Body of pancreas (tissue), 4 donors: Measurements from ENCODE around the gene NUP210L.

Experiments used
- CTCF ChIP-seq, 7 experiments: fragments of 450-650 bp in 4 of 7; fragments of 200-600 bp in 3 of 7; sonication (generic) in 3 of 7; IDR thresholded peaks; one replicate each; pipeline ENCODE4 v1.5.1; 2016 to 2019; ENCODE audit warnings: antibody characterized with exemption in 7 of 7
- POLR2A ChIP-seq, 3 donors: fragments of 450-650 bp; IDR thresholded peaks; one replicate each; pipeline ENCODE4 v1.6.1; 2016; ENCODE audit warnings: antibody characterized with exemption in 3 of 3, mild to moderate bottlenecking in 2 of 3

GRCh38 chr1:153991151-153991630 is 163.7 kb downstream of the NUP210L start:
- TF ChIP-seq POLR2A (IDR thresholded peaks at IDR 0.05): no peak
- TF ChIP-seq CTCF (IDR thresholded peaks at IDR 0.05): no peak
